HepG2 (cell line): ENCODE measurements around the gene MUCL3. TPM values are rescaled to one million over a fixed set of nuclear protein-coding genes. Genes with fewer than 3 reads are reported as not detected.
A peak's percentile ranks its signal among the peaks of the same experiment; 100 is the strongest.

Experiments used
- ARID5B ChIP-seq: IDR thresholded peaks from 2 replicates; pipeline ENCODE4 v1.4.0; 2020; ENCODE audit warnings: mild to moderate bottlenecking, missing genetic modification reagents
- CREM ChIP-seq, 2 experiments: sonication (generic) in 1 of 2; formaldehyde crosslinking in 1 of 2; IDR thresholded peaks; 2 replicates each; pipeline versions ENCODE4 v1.4.0 to v1.6.1; 2016 to 2020; ENCODE audit warnings: antibody characterized with exemption in 1 of 2, mild to moderate bottlenecking in 1 of 2, missing genetic modification reagents in 1 of 2
- FOXA3 ChIP-seq: IDR thresholded peaks from 2 replicates; pipeline ENCODE4 v1.6.1; 2016; ENCODE audit warnings: missing genetic modification reagents, missing compliant biosample characterization
- MAX ChIP-seq: IDR thresholded peaks from 2 replicates; pipeline ENCODE4 v1.6.1; 2012; ENCODE audit warnings: inconsistent platforms
- MED13 ChIP-seq: sonication (generic); formaldehyde crosslinking; IDR thresholded peaks from 2 replicates; pipeline ENCODE4 v1.5.0; 2020; ENCODE audit warnings: missing genetic modification reagents
- NR0B2 ChIP-seq: sonication (generic); formaldehyde crosslinking; IDR thresholded peaks from 2 replicates; pipeline ENCODE4 v1.4.0; 2020; ENCODE audit warnings: mild to moderate bottlenecking, missing genetic modification reagents
- PRDM15 ChIP-seq: sonication (generic); formaldehyde crosslinking; IDR thresholded peaks from 2 replicates; pipeline ENCODE4 v1.4.0; 2020; ENCODE audit warnings: missing genetic modification reagents
- REXO4 ChIP-seq: sonication (generic); formaldehyde crosslinking; IDR thresholded peaks from 2 replicates; pipeline ENCODE4 v1.8.0; 2022; ENCODE audit warnings: missing genetic modification reagents, mild to moderate bottlenecking, borderline replicate concordance
- SIX4 ChIP-seq: sonication (generic); formaldehyde crosslinking; IDR thresholded peaks from 2 replicates; pipeline ENCODE4 v1.4.0; 2020; ENCODE audit warnings: missing genetic modification reagents
- TP53 ChIP-seq: sonication (generic); formaldehyde crosslinking; conservative IDR thresholded peaks from 2 replicates; pipeline ENCODE4 v1.4.0; 2020; ENCODE audit warnings: missing genetic modification reagents
- XRCC5 ChIP-seq: fragments of 200-400 bp; formaldehyde crosslinking; optimal IDR thresholded peaks from 2 replicates; pipeline ENCODE3; 2017; ENCODE audit warnings: mild to moderate bottlenecking, low read length
- ZNF234 ChIP-seq: sonication (generic); formaldehyde crosslinking; conservative IDR thresholded peaks from 2 replicates; pipeline ENCODE4 v1.5.1; 2020; ENCODE audit warnings: mild to moderate bottlenecking, missing genetic modification reagents
- ZNF317 ChIP-seq: sonication (generic); formaldehyde crosslinking; IDR thresholded peaks from 2 replicates; pipeline ENCODE4 v1.5.0; 2020; ENCODE audit warnings: mild to moderate bottlenecking, missing genetic modification reagents
- ZNF350 ChIP-seq: sonication (generic); formaldehyde crosslinking; IDR thresholded peaks from 2 replicates; pipeline ENCODE4 v1.4.0; 2020; ENCODE audit warnings: mild to moderate bottlenecking, low read depth, missing genetic modification reagents, borderline replicate concordance
- ZNF639 ChIP-seq: conservative IDR thresholded peaks from 2 replicates; pipeline ENCODE4 v1.6.1; 2018; ENCODE audit warnings: missing genetic modification reagents
- ZNF781 ChIP-seq: sonication (generic); formaldehyde crosslinking; IDR thresholded peaks from 2 replicates; pipeline ENCODE4 v1.5.1; 2020; ENCODE audit warnings: borderline replicate concordance, mild to moderate bottlenecking, missing genetic modification reagents; ENCODE audit errors: not compliant biosample characterization
- ZNF784 ChIP-seq: sonication (generic); formaldehyde crosslinking; IDR thresholded peaks from 2 replicates; pipeline ENCODE4 v1.5.1; 2020; ENCODE audit warnings: missing genetic modification reagents, mild to moderate bottlenecking, borderline replicate concordance
- ZNF790 ChIP-seq: sonication (generic); formaldehyde crosslinking; IDR thresholded peaks from 2 replicates; pipeline ENCODE4 v1.8.0; 2022; ENCODE audit warnings: missing genetic modification reagents, mild to moderate bottlenecking, borderline replicate concordance
- polyA plus RNA-seq, 8 experiments: library from polyadenylated mRNA; depleted of rRNA in 3 of 8; stranded (reverse) in 7 of 8; unstranded in 1 of 8; fragments of >200 nt; fragmentation: Illumina TruSeq in 4 of 8; extraction: Trizol in 4 of 8; gene quantifications; 2 replicates each; pipeline versions ENCODE4 v1.2.1 to v1.2.3, GENCODE V29; 2011 to 2016; ENCODE audit warnings: low read depth in 4 of 8, missing spikeins in 1 of 8, mixed read lengths in 1 of 8; ENCODE audit not compliant: insufficient read depth in 1 of 8
- total RNA-seq, 5 experiments: library from RNA; depleted of rRNA; stranded (reverse); fragments of >200 nt; fragmentation: Illumina TruSeq; extraction: Trizol; gene quantifications; 2 replicates each; pipeline ENCODE4 v1.2.3, GENCODE V29; 2016; ENCODE audit warnings: low read depth in 1 of 5

MUCL3 gene
- total and polyA plus RNA-seq, 2 of the 13 experiments (the other 11 are each of a cell fraction or from before 2014, with no cell fraction given), result not detected

- peak; percentile 84 for TF ChIP-seq MAX
- no peak; the same call in 1 of the 2 replicates for TF ChIP-seq ZNF790 (CRISPR knock-in tag)
- no peak for TF ChIP-seq REXO4
- no peak for TF ChIP-seq PRDM15 (CRISPR knock-in tag)
- peak; percentile 59 for TF ChIP-seq ZNF781 (CRISPR knock-in tag)
- peak; percentile 54 for TF ChIP-seq FOXA3 (CRISPR knock-in tag)
- no peak for TF ChIP-seq SIX4 (CRISPR knock-in tag)
- TF ChIP-seq ZNF639 (CRISPR knock-in tag), result peak; percentile 89
- peak; percentile 98 for TF ChIP-seq CREM (IDR thresholded peaks at IDR 0.05)
- TF ChIP-seq CREM (CRISPR knock-in tag; IDR thresholded peaks at IDR 0.05), result no peak
- no peak for TF ChIP-seq NR0B2
- 0 out of 2 replicates have a peak, but pooled peaks have one; percentile 30 for TF ChIP-seq ZNF234 (CRISPR knock-in tag)
- no peak for TF ChIP-seq ZNF317 (CRISPR knock-in tag)
- TF ChIP-seq ZNF784 (CRISPR knock-in tag), result no peak; the same call in 1 of the 2 replicates
- TF ChIP-seq ZNF350 (CRISPR knock-in tag), result peak; percentile 96
- TF ChIP-seq XRCC5, result peak; percentile 99
- no peak for TF ChIP-seq MED13 (CRISPR knock-in tag)
- no peak for TF ChIP-seq TP53
- peak; percentile 60 for TF ChIP-seq ARID5B (CRISPR knock-in tag)
These were observed 32.8 kb upstream of the MUCL3 start, which contains the start of gene GTF2H4 (continued) for GRCh38 chr6:30907758-30908591.
